Right ventricle myocardium inferior (tissue), 1 donor: ENCODE data around the gene TMC2. TPM values are rescaled to one million over a fixed set of nuclear protein-coding genes. Genes with fewer than 3 reads are reported as not detected.
"Not testable (repeated sequence)": the region's sequence is repeated elsewhere in the genome, so short reads cannot be mapped to it uniquely, and the experiment has no call there.

Source experiments
- ATAC-seq: fragments of 200-7000 bp; cut with Tn5 transposase; one replicate; pipeline ENCODE4 v1.9.1; 2020; ENCODE audit warnings: mild to moderate bottlenecking, moderate library complexity
- DNase-seq: peaks from one replicate; pipeline ENCODE4 v3.0.0; 2021; ENCODE audit errors: missing footprints
- intact Hi-C: fragments of 100-400 bp; cut with DNase I; formaldehyde crosslinking; loops from one replicate; pipeline ENCODE4 v1.11.0; 2022
- microRNA-seq: library from miRNA; unstranded; fragments of <30 nt; microRNA quantifications from one replicate; pipeline ENCODE4 v1.2.0, GENCODE V29; 2020
- total RNA-seq: library from RNA; stranded (reverse); fragmentation: NEBNext Ultra II Directional; extraction: Animal tissue kit (Norgen Biotek cat#: 25700); gene quantifications from one replicate; pipeline ENCODE4 v1.2.1, GENCODE V29; 2021
- donor health status: DM: no; HTN: yes; CAD: no; lungs with severe emphysema.

Gene TMC2
- total RNA-seq, 1 donor from 2014 or later = 0.08 TPM

DNA sequence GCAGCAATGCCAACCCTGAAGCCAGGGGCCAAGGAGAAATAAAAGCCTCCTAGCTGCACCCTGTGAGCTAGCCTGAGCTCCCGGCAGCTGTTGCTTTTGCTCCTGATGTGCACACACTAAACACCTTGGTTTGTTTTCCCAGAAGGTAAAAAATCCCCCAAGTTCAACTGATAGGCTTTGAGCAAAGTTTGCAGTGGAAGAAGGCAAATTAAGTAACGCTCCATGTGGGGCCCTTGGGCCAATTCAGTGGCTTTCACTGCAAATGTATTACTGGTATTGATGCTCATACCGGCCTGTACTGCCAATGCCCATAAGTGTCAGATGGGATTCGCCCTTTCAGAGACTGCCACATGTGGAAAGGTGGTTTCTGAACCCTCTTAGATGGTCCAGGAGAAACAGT, 137.1 kb downstream of the TMC2 start:
- intact Hi-C loops = no loop called here
- DNase-seq (no peak), ATAC-seq (no peak)

GRCh38 chr20:2680046-2680445, 143.7 kb downstream of the TMC2 start:
- ATAC-seq (no peak), DNase-seq (no peak)
- intact Hi-C loops = no loop called here

- intact Hi-C loops, ATAC-seq, DNase-seq: not testable (repeated sequence)
Observed at GRCh38 chr20:2682040-2682439, 145.7 kb downstream of the TMC2 start.

DNA sequence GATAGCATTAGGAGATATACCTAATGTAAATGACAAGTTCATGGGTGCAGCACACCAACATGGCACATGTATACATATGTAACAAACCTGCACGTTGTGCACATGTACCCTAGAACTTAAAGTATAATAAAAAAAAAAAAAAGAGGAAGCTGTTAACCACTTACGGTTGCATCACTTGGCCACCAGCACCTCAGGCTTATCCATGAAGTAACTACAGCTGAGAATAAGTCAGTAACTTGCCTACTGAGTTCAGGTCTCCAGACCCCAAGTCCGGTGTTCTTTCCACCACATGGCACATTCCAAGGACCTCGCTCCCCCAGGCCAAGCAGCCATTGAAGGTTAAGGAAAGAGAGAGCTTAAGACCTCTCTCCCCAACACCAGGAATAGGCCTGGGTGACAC, 148.4 kb downstream of the TMC2 start:
- DNase-seq, intact Hi-C loops, ATAC-seq: not testable (repeated sequence)

GRCh38 chr20:2687514-2687913, 151.1 kb downstream of the TMC2 start:
- DNase-seq = no peak
- intact Hi-C loops = no loop called here

DNA sequence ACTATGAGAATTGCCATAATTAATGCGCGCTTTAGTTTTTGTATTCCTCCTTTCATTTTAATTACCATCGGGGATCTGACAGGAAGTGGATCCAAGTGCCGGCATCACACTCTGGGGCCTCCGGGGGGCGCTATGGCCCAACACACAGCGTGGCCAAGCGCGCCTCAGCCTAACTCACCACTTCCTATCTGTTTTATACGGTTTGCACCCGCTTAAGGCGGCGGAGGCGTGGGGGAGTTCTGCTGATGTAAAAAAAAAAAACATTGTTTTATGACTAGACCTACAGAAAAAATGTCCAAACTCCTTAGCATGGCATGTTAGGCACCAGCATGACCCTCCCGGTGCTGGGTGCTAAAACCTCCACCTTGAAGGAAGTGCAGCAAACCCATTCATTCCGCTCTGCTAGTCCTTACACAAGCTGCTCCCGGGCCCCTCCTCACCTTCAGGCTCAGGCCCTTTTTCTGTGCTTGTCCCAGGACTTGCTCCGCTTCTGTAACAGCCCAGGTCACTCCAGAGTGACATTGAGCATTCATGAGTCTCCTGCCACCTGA, 151.7 kb downstream of the TMC2 start:
- DNase-seq (no peak), ATAC-seq (no peak)
- intact Hi-C loops = no loop called here

More at GRCh38 chr20:2687514-2687913, 151.1 kb downstream of the TMC2 start:
- no peak for ATAC-seq

DNA sequence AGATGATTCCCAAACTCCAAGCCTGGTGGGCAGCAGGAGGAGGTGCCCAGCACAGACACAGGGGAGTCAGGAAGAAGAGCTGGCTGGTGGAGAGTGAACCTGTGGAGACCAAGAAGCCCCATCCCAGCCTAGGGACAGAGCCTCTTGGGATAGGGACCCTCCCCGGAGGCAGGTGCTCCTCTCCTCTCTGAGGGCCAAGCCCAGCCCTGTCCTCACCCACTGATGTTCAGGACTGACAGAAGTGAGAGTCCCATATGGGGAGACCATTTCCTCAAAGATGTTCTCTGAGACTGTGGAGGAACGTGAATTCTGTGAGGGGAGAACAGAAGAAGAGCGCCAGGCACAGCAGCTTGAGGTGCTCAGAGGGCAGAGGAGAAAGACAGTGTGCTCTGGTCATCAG, 153.8 kb downstream of the TMC2 start:
- ATAC-seq (no peak), DNase-seq (no peak)
- intact Hi-C loops = loop anchor here (5.0 kb wide), 1 partner anchor 52 kb away; no protein-coding TSS in a partner anchor

GRCh38 chr20:2690718-2691117, 154.3 kb downstream of the TMC2 start:
- no peak for ATAC-seq
- DNase-seq = no peak
- intact Hi-C loops = loop anchor here (5.0 kb wide), 1 partner anchor 52 kb away; no protein-coding TSS in a partner anchor

GRCh38 chr20:2691127-2691526, 154.8 kb downstream of the TMC2 start:
- ATAC-seq (no peak), DNase-seq (no peak)
- intact Hi-C loops = loop anchor here (5.0 kb wide), 1 partner anchor 51 kb away; no protein-coding TSS in a partner anchor

Small RNA genes lying within 50 kb of the gene (microRNA-seq; reads per million reads assigned to microRNA genes)
- gene MIR1292 = 1.1 reads per million

Other genes with a start within 250 kb of the TMC2 start
- gene TGM3, start 240.6 kb upstream of the TMC2 start, total RNA-seq = not detected
- not detected for gene TGM6, start 155.7 kb upstream of the TMC2 start, total RNA-seq
- 55.7 TPM for gene SNRPB, start 65.8 kb upstream of the TMC2 start, total RNA-seq
- 5.8 TPM for gene ZNF343, start 27.7 kb upstream of the TMC2 start, total RNA-seq
- 46.7 TPM for gene NOP56, start 116.1 kb downstream of the TMC2 start, total RNA-seq
- 255 TPM for gene IDH3B, start 127.6 kb downstream of the TMC2 start, total RNA-seq
- 4.7 TPM for gene EBF4, start 156.2 kb downstream of the TMC2 start, total RNA-seq